ENCODE measurements around the gene ALDH18A1. TPM values are rescaled to one million over a fixed set of nuclear protein-coding genes. Genes with fewer than 3 reads are reported as not detected.

The ALDH18A1 gene
- total RNA-seq, 1 experiment from 2014 or later, result 105 TPM

DNA sequence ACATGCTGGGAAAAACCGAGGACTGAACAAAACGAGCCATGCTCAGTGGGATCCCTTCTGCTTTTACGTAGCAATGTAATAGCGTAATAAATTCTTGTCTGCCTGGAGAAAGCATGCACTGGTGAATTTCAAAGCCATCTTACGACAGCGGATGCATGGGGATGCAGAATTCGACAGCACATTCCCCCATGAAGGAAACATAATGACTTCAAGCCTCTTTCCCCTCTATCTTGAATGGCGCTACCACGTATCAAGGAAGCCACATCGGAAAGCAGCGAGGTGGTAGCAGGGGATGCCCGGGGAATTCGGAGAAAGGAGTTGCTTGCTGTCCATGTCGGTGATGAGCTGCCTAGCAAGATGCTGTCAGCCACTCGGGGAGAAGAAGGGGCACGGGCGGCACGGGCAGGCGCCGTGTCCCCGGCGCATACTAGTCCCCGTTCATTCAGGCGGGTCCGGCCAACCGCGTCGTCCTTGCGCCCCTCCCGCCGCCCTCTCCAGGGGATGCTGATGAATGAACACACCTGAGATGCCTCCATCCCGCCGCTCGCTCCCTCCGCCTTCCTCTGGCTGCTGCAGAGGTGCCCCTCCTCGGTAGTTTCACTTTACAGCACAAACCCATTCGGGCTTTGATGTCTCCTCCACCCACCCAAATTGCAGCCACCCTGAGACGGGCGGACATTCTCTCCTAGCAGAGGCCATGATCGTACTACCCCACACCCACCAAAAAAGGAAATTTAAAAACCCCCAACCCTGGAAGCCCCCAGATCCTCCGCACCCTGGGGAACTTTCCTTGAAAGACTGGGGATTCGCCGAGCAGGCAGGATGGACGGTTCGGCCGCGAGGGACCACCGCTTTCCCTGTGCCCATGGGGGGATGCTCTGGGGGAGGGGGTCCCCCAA lies 96.0 kb downstream of the ALDH18A1 start (continued):
- TF ChIP-seq, protein P1, sequence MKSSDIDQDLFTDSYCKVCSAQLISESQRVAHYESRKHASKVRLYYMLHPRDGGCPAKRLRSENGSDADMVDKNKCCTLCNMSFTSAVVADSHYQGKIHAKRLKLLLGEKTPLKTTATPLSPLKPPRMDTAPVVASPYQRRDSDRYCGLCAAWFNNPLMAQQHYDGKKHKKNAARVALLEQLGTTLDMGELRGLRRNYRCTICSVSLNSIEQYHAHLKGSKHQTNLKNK (CRISPR knock-in tag; IDR thresholded peaks at IDR 0.05), result no peak
- TF ChIP-seq SMAD4 (CRISPR knock-in tag; IDR thresholded peaks at IDR 0.05), result no peak

DNA sequence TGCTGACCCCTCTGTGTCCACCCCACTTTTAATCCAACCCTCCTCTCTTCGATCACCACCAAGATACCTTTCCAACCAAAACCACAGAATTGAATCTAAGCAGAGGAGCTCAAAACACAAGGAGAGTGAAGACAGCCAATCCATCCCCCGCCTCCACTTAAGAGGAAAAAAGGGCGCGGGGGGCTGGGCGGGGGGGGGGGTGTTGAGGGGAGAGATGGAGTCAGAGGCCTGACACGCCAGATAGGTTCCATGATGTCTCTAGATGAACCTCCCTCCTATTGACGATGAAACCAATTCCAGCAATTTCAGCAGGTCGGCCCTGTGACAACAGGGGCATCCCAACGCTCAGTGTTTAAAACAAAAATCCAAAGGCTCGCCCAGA lies 96.6 kb downstream of the ALDH18A1 start:
- H3K36me3 Mint-ChIP-seq, result no peaks in the 10 kb centered on the region
- H3K4me3 Mint-ChIP-seq, result peak overlapping the region; percentile 99
- CTCF ChIA-PET, result interaction anchor here (0.9 to 2.1 kb wide), 6 partner anchors 39 to 194 kb away, joined by 3 to 6 read pairs (median 4); no protein-coding TSS in a partner anchor
- peak overlapping the region; percentile 54; the same call in 1 of the 2 replicates for H3K27ac Mint-ChIP-seq
- peaks cover 3% of the 10 kb centered on the region; the same call in 1 of the 2 replicates for H3K27me3 Mint-ChIP-seq (ENCODE audit: low read depth)
- DNase-seq (ENCODE audit: low spot score) (no peak), ATAC-seq (no peak)
- H3K4me1 Mint-ChIP-seq, result peaks cover 57% of the 10 kb centered on the region
- POLR2A ChIA-PET, result no interaction called here
- no peaks in the 10 kb centered on the region for H3K9me3 Mint-ChIP-seq
- no peak for TF ChIP-seq EMX1 (CRISPR knock-in tag; IDR thresholded peaks at IDR 0.05)
- TF ChIP-seq, protein P2, sequence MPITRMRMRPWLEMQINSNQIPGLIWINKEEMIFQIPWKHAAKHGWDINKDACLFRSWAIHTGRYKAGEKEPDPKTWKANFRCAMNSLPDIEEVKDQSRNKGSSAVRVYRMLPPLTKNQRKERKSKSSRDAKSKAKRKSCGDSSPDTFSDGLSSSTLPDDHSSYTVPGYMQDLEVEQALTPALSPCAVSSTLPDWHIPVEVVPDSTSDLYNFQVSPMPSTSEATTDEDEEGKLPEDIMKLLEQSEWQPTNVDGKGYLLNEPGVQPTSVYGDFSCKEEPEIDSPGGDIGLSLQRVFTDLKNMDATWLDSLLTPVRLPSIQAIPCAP (CRISPR knock-in tag; IDR thresholded peaks at IDR 0.05), result no peak
- TF ChIP-seq PRRX2 (CRISPR knock-in tag; IDR thresholded peaks at IDR 0.05), result no peak
- no peak for TF ChIP-seq MYBL2 (CRISPR knock-in tag; IDR thresholded peaks at IDR 0.05)
- TF ChIP-seq, protein P3, sequence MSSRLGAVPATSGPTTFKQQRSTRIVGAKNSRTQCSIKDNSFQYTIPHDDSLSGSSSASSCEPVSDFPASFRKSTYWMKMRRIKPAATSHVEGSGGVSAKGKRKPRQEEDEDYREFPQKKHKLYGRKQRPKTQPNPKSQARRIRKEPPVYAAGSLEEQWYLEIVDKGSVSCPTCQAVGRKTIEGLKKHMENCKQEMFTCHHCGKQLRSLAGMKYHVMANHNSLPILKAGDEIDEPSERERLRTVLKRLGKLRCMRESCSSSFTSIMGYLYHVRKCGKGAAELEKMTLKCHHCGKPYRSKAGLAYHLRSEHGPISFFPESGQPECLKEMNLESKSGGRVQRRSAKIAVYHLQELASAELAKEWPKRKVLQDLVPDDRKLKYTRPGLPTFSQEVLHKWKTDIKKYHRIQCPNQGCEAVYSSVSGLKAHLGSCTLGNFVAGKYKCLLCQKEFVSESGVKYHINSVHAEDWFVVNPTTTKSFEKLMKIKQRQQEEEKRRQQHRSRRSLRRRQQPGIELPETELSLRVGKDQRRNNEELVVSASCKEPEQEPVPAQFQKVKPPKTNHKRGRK (CRISPR knock-in tag; IDR thresholded peaks at IDR 0.05; ENCODE audit: borderline replicate concordance), result no peak
- no peak for TF ChIP-seq GTF2I (CRISPR knock-in tag; conservative IDR thresholded peaks at IDR 0.05)
- TF ChIP-seq, protein P4, sequence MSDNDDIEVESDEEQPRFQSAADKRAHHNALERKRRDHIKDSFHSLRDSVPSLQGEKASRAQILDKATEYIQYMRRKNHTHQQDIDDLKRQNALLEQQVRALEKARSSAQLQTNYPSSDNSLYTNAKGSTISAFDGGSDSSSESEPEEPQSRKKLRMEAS (CRISPR knock-in tag; IDR thresholded peaks at IDR 0.05), result no peak
- no peak for TF ChIP-seq KAT7 (CRISPR knock-in tag; IDR thresholded peaks at IDR 0.05; ENCODE audit: borderline replicate concordance)
- TF ChIP-seq NR3C1 (CRISPR knock-in tag; conservative IDR thresholded peaks at IDR 0.05; ENCODE audit: low read depth), result no peak
- TF ChIP-seq, protein P5, sequence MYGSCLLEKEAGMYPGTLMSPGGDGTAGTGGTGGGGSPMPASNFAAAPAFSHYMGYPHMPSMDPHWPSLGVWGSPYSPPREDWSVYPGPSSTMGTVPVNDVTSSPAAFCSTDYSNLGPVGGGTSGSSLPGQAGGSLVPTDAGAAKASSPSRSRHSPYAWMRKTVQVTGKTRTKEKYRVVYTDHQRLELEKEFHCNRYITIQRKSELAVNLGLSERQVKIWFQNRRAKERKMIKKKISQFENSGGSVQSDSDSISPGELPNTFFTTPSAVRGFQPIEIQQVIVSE (CRISPR knock-in tag; IDR thresholded peaks at IDR 0.05; ENCODE audit: borderline replicate concordance), result no peak
- TF ChIP-seq CREM (CRISPR knock-in tag; IDR thresholded peaks at IDR 0.05), result no peak
- TF ChIP-seq, protein P6, sequence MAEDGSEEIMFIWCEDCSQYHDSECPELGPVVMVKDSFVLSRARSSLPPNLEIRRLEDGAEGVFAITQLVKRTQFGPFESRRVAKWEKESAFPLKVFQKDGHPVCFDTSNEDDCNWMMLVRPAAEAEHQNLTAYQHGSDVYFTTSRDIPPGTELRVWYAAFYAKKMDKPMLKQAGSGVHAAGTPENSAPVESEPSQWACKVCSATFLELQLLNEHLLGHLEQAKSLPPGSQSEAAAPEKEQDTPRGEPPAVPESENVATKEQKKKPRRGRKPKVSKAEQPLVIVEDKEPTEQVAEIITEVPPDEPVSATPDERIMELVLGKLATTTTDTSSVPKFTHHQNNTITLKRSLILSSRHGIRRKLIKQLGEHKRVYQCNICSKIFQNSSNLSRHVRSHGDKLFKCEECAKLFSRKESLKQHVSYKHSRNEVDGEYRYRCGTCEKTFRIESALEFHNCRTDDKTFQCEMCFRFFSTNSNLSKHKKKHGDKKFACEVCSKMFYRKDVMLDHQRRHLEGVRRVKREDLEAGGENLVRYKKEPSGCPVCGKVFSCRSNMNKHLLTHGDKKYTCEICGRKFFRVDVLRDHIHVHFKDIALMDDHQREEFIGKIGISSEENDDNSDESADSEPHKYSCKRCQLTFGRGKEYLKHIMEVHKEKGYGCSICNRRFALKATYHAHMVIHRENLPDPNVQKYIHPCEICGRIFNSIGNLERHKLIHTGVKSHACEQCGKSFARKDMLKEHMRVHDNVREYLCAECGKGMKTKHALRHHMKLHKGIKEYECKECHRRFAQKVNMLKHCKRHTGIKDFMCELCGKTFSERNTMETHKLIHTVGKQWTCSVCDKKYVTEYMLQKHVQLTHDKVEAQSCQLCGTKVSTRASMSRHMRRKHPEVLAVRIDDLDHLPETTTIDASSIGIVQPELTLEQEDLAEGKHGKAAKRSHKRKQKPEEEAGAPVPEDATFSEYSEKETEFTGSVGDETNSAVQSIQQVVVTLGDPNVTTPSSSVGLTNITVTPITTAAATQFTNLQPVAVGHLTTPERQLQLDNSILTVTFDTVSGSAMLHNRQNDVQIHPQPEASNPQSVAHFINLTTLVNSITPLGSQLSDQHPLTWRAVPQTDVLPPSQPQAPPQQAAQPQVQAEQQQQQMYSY (CRISPR knock-in tag; IDR thresholded peaks at IDR 0.05), result no peak
- TF ChIP-seq RORB (CRISPR knock-in tag; IDR thresholded peaks at IDR 0.05), result no peak

Data from WTC11 (cell line).